HCT116 (cell line): Measurements from ENCODE around the gene ALDH1L1. TPM values are rescaled to one million over a fixed set of nuclear protein-coding genes. Genes with fewer than 3 reads are reported as not detected.

Experiments
- ATAC-seq: fragments of 200-7000 bp; cut with Tn5 transposase; 2 replicates; pipeline ENCODE4 v1.9.1; 2020; ENCODE audit warnings: mild to moderate bottlenecking, moderate library complexity
- BruUV-seq: library from RNA; stranded (reverse); fragments of 400-500 nt; replicated peaks from 2 replicates; lab custom pipeline; 2021; lab: Mats Ljungman, UMichigan
- CTCF ChIA-PET: fragments of 300-600 bp; sonication (Branson Sonifier 250); formaldehyde crosslinking; loops from one replicate; lab custom pipeline; 2021; ENCODE audit warnings: antibody characterized with exemption; lab: Charles Lee
- POLR2A ChIA-PET: fragments of 300-600, 350-600 bp; sonication (Branson Sonifier 250); formaldehyde crosslinking; loops from one replicate; lab custom pipeline; 2021; ENCODE audit warnings: antibody characterized with exemption; lab: Charles Lee
- RAD21 ChIA-PET, 2 experiments: fragments of 300-600 bp; sonication (Branson Sonifier 250); formaldehyde crosslinking; loops; one replicate each; lab custom pipeline; 2023; ENCODE audit warnings: low total read pairs in 2 of 2; ENCODE audit not compliant: uncharacterized antibody in 2 of 2, unreplicated experiment in 2 of 2, low non-redundant PET in 1 of 2; lab: Charles Lee
- DNase-seq: peaks from one replicate; pipeline ENCODE4 v3.0.0-alpha.2; 2010; ENCODE audit warnings: low read depth, low spot score
- H2AFZ ChIP-seq: fragments of 200-600 bp; shearing (Covaris generic), sonication (generic); 2 replicates; pipeline ENCODE4 v1.6.1; 2017; ENCODE audit warnings: low read depth, mixed run types, mixed read lengths, antibody characterized with exemption, low read length; ENCODE audit not compliant: poor library complexity, severe bottlenecking
- H3K27ac ChIP-seq: 2 replicates; pipeline ENCODE4 v1.5.1; 2012; ENCODE audit warnings: low read depth, low read length
- H3K27me3 ChIP-seq: fragments of 200-600 bp; sonication (generic); 2 replicates; pipeline ENCODE4 v1.6.1; 2016; ENCODE audit warnings: mixed run types, low read length, mixed read lengths; ENCODE audit not compliant: insufficient read depth
- H3K36me3 ChIP-seq, 2 experiments: fragments of 200-500 bp in 1 of 2; fragments of 200-600 bp in 1 of 2; sonication (Bioruptor generic) in 1 of 2; sonication (generic) in 1 of 2; 2 replicates each; pipeline versions ENCODE4 v1.5.1 to v1.6.1; 2014 to 2016; ENCODE audit warnings: low read length in 2 of 2, inconsistent platforms in 1 of 2, mixed read lengths in 1 of 2, mixed run types in 1 of 2; ENCODE audit not compliant: insufficient read depth in 2 of 2, control insufficient read depth in 1 of 2
- H3K4me1 ChIP-seq, 2 experiments: fragments of 200-600 bp in 1 of 2; sonication (generic) in 1 of 2; 2 replicates each; pipeline versions ENCODE4 v1.5.1 to v1.6.1; 2012 to 2017; ENCODE audit warnings: low read length in 2 of 2, inconsistent platforms in 1 of 2, mild to moderate bottlenecking in 1 of 2, mixed read lengths in 1 of 2, mixed run types in 1 of 2, moderate library complexity in 1 of 2; ENCODE audit not compliant: insufficient read depth in 2 of 2, control insufficient read depth in 1 of 2
- H3K4me2 ChIP-seq: fragments of 200-600 bp; sonication (generic); 2 replicates; pipeline ENCODE4 v1.6.1; 2017; ENCODE audit warnings: mixed run types, low read length, mixed read lengths
- H3K4me3 ChIP-seq, 2 experiments: fragments of 200-600 bp in 1 of 2; sonication (generic) in 1 of 2; replicated peaks in 1 of 2; 2 replicates each; pipeline ENCODE4 v1.5.1; 2011 to 2016; ENCODE audit warnings: low read length in 2 of 2, control low read depth in 1 of 2, low read depth in 1 of 2, mild to moderate bottlenecking in 1 of 2, mixed read lengths in 1 of 2, mixed run types in 1 of 2
- H3K79me2 ChIP-seq: fragments of 200-600 bp; sonication (generic); 2 replicates; pipeline ENCODE4 v1.6.1; 2017; ENCODE audit warnings: mild to moderate bottlenecking, mixed run types, low read length, moderate library complexity, mixed read lengths; ENCODE audit not compliant: insufficient read depth
- H3K9ac ChIP-seq: fragments of 200-600 bp; sonication (generic); 2 replicates; pipeline ENCODE4 v1.6.1; 2016; ENCODE audit warnings: low read length, mixed read lengths
- H3K9me2 ChIP-seq: fragments of 200-600 bp; sonication (generic), shearing (Covaris generic); 2 replicates; pipeline ENCODE4 v1.6.1; 2017; ENCODE audit warnings: mixed run types, mild to moderate bottlenecking, moderate library complexity; ENCODE audit not compliant: insufficient read depth
- H3K9me3 ChIP-seq, 2 experiments: fragments of 200-500 bp in 1 of 2; fragments of 200-600 bp in 1 of 2; sonication (Bioruptor generic) in 1 of 2; sonication (generic) in 1 of 2; 2 replicates each; pipeline ENCODE4 v1.6.1; 2014 to 2017; ENCODE audit warnings: low read length in 2 of 2, mixed read lengths in 2 of 2, inconsistent platforms in 1 of 2, low read depth in 1 of 2, mild to moderate bottlenecking in 1 of 2, mixed run types in 1 of 2, moderate library complexity in 1 of 2; ENCODE audit not compliant: control insufficient read depth in 1 of 2, insufficient read depth in 1 of 2
- H4K20me1 ChIP-seq: fragments of 200-600 bp; sonication (generic), shearing (Covaris generic); 2 replicates; pipeline ENCODE4 v1.6.1; 2017; ENCODE audit warnings: mixed run types, mild to moderate bottlenecking, moderate library complexity; ENCODE audit not compliant: insufficient read depth
- CBX3 ChIP-seq: IDR thresholded peaks from 2 replicates; pipeline ENCODE4 v1.6.1; 2012; ENCODE audit warnings: low read depth
- EGR1 ChIP-seq: IDR thresholded peaks from 2 replicates; pipeline ENCODE4 v1.6.1; 2012; ENCODE audit warnings: low read depth
- ELF1 ChIP-seq: IDR thresholded peaks from 2 replicates; pipeline ENCODE4 v1.6.1; 2012; ENCODE audit warnings: low read depth, borderline replicate concordance
- EZH2 ChIP-seq: fragments of 200-600 bp; sonication (generic); IDR thresholded peaks from 2 replicates; pipeline ENCODE4 v1.6.1; 2017; ENCODE audit warnings: antibody characterized with exemption, mixed run types
- FOSL1 ChIP-seq: IDR thresholded peaks from 2 replicates; pipeline ENCODE4 v1.6.1; 2012; ENCODE audit warnings: low read depth
- POLR2A ChIP-seq: IDR thresholded peaks from 2 replicates; pipeline ENCODE4 v1.7.0; 2011; ENCODE audit warnings: borderline replicate concordance; ENCODE audit not compliant: insufficient read depth, insufficient read length; ENCODE audit errors: extremely low read depth
- POLR2AphosphoS5 ChIP-seq: IDR thresholded peaks from 2 replicates; pipeline ENCODE4 v1.6.1; 2011; ENCODE audit warnings: mild to moderate bottlenecking, low read depth, low read length, moderate library complexity
- RAD21 ChIP-seq: IDR thresholded peaks from 2 replicates; pipeline ENCODE4 v1.6.1; 2012; ENCODE audit warnings: low read depth, mild to moderate bottlenecking
- SIN3A ChIP-seq: IDR thresholded peaks from 2 replicates; pipeline ENCODE4 v1.6.1; 2012; ENCODE audit warnings: low read depth
- SP1 ChIP-seq: IDR thresholded peaks from 2 replicates; pipeline ENCODE4 v1.6.1; 2012; ENCODE audit warnings: low read depth
- SRF ChIP-seq: IDR thresholded peaks from 2 replicates; pipeline ENCODE4 v1.6.1; 2012; ENCODE audit warnings: low read depth
- TCF7L2 ChIP-seq: IDR thresholded peaks from 2 replicates; pipeline ENCODE4 v1.7.0; 2011; ENCODE audit warnings: borderline replicate concordance, inconsistent platforms; ENCODE audit not compliant: insufficient read depth, insufficient read length; ENCODE audit errors: extremely low read depth
- YY1 ChIP-seq: IDR thresholded peaks from 2 replicates; pipeline ENCODE4 v1.6.1; 2011; ENCODE audit warnings: low read length, low read depth, moderate library complexity, mild to moderate bottlenecking; ENCODE audit not compliant: insufficient replicate concordance; ENCODE audit errors: extremely low read depth
- ZFX ChIP-seq: fragments of 450-650 bp; IDR thresholded peaks from 2 replicates; pipeline ENCODE4 v1.6.1; 2017
- ZNF274 ChIP-seq: fragments of 200-500 bp; sonication (Bioruptor generic); IDR thresholded peaks from 2 replicates; pipeline ENCODE4 v1.6.1; 2014; ENCODE audit warnings: mild to moderate bottlenecking, low read depth, low read length, inconsistent platforms
- intact Hi-C: fragments of 100-400 bp; cut with micrococcal nuclease; formaldehyde crosslinking; loops from 2 replicates; pipeline ENCODE4 v1.10.0; 2022
- total RNA-seq: library from RNA; stranded (reverse); gene quantifications from one replicate; pipeline ENCODE4 v1.2.1, GENCODE V29; 2021; ENCODE audit not compliant: unreplicated experiment
- TF ChIP-seq, protein P1 (sequence below): IDR thresholded peaks from 2 replicates; pipeline ENCODE4 v1.6.1; 2012
- TF ChIP-seq, protein P2 (sequence below): IDR thresholded peaks from 2 replicates; pipeline ENCODE4 v1.6.1; 2011; ENCODE audit warnings: mild to moderate bottlenecking, low read length, moderate library complexity; ENCODE audit not compliant: insufficient replicate concordance; ENCODE audit errors: extremely low read depth
- TF ChIP-seq, protein P3 (sequence below): IDR thresholded peaks from 2 replicates; pipeline ENCODE4 v1.6.1; 2012; ENCODE audit warnings: low read depth

ALDH1L1 gene
- total RNA-seq, 1 experiment from 2014 or later = 0.81 TPM

DNA sequence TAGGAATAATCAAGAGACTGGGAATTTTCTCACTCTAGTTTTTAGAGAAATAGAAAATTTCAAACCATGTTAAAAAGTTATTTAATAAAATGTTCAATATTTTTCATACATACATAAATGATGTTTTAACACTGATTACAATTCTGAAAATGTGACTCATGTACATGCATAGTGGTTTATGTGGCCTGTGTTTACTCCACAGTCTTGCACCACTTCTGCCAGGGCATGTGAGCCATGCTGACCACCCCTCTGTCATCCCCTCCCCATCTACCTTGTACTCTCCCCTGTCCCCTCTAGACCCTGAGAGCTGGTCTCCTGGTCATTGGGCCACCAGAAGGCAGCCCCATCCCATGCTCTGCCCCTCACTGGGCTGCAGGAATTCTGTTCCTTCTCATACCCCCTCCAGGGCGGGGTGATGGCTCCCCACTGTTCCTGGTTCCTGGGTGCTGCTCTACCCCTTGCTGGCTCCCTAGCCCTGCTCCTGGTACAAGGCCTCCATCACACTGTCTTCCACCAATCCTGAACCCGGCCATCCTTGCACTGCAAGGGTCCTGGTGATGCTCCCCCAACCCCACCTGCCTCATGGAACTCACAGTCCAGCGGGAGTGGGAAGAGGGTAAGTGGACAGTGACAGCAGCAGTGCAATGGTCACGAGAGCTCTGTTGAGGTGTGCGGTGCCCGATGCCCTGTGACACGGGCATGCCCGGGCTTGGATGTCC is 72.3 kb downstream of the ALDH1L1 start:
- no peak overlapping the region for H3K9ac ChIP-seq
- no peak overlapping the region for H3K27ac ChIP-seq
- no peaks in the 10 kb centered on the region for H3K27me3 ChIP-seq
- no TSS peak for BruUV-seq
- no peak overlapping the region for H2AFZ ChIP-seq
- H3K9me3 ChIP-seq = no peaks in the 10 kb centered on the region
- no peaks in the 10 kb centered on the region for H3K9me2 ChIP-seq
- no peak overlapping the region for H3K4me2 ChIP-seq
- H3K79me2 ChIP-seq = no peaks in the 10 kb centered on the region
- TF ChIP-seq, protein P1, sequence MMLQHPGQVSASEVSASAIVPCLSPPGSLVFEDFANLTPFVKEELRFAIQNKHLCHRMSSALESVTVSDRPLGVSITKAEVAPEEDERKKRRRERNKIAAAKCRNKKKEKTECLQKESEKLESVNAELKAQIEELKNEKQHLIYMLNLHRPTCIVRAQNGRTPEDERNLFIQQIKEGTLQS = no peak
- TF ChIP-seq RAD21 (no peak), ELF1 (no peak), SIN3A (no peak), FOSL1 (no peak), YY1 (no peak), ZFX (no peak), SP1 (no peak), SRF (no peak), POLR2A (no peak), EZH2 (no peak), TCF7L2 (no peak), POLR2AphosphoS5 (no peak), ZNF274 (no peak), EGR1 (no peak), CBX3 (no peak)
- TF ChIP-seq, protein P2, sequence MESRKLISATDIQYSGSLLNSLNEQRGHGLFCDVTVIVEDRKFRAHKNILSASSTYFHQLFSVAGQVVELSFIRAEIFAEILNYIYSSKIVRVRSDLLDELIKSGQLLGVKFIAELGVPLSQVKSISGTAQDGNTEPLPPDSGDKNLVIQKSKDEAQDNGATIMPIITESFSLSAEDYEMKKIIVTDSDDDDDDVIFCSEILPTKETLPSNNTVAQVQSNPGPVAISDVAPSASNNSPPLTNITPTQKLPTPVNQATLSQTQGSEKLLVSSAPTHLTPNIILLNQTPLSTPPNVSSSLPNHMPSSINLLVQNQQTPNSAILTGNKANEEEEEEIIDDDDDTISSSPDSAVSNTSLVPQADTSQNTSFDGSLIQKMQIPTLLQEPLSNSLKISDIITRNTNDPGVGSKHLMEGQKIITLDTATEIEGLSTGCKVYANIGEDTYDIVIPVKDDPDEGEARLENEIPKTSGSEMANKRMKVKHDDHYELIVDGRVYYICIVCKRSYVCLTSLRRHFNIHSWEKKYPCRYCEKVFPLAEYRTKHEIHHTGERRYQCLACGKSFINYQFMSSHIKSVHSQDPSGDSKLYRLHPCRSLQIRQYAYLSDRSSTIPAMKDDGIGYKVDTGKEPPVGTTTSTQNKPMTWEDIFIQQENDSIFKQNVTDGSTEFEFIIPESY = no peak
- TF ChIP-seq, protein P3, sequence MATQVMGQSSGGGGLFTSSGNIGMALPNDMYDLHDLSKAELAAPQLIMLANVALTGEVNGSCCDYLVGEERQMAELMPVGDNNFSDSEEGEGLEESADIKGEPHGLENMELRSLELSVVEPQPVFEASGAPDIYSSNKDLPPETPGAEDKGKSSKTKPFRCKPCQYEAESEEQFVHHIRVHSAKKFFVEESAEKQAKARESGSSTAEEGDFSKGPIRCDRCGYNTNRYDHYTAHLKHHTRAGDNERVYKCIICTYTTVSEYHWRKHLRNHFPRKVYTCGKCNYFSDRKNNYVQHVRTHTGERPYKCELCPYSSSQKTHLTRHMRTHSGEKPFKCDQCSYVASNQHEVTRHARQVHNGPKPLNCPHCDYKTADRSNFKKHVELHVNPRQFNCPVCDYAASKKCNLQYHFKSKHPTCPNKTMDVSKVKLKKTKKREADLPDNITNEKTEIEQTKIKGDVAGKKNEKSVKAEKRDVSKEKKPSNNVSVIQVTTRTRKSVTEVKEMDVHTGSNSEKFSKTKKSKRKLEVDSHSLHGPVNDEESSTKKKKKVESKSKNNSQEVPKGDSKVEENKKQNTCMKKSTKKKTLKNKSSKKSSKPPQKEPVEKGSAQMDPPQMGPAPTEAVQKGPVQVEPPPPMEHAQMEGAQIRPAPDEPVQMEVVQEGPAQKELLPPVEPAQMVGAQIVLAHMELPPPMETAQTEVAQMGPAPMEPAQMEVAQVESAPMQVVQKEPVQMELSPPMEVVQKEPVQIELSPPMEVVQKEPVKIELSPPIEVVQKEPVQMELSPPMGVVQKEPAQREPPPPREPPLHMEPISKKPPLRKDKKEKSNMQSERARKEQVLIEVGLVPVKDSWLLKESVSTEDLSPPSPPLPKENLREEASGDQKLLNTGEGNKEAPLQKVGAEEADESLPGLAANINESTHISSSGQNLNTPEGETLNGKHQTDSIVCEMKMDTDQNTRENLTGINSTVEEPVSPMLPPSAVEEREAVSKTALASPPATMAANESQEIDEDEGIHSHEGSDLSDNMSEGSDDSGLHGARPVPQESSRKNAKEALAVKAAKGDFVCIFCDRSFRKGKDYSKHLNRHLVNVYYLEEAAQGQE = no peak
- no peaks in the 10 kb centered on the region for H3K4me1 ChIP-seq
- no peak for DNase-seq
- no peak overlapping the region for H3K4me3 ChIP-seq
- ATAC-seq = no peak
- H4K20me1 ChIP-seq = no peaks in the 10 kb centered on the region
- intact Hi-C loops = no loop called here
- ChIA-PET POLR2A (no interaction called here), CTCF (no interaction called here), RAD21 (no interaction called here)
- H3K36me3 ChIP-seq = no peaks in the 10 kb centered on the region
